Type B pancreatic cell (in vitro differentiated cells): Measurements from ENCODE around the gene POLR1A. TPM values are rescaled to one million over a fixed set of nuclear protein-coding genes. Genes with fewer than 3 reads are reported as not detected.

Experiments used
- DNase-seq: peaks from one replicate; pipeline ENCODE4 v3.0.0; 2021; ENCODE audit warnings: mixed read lengths; ENCODE audit not compliant: unreplicated experiment; ENCODE audit errors: extremely low spot score
- H3K27ac Mint-ChIP-seq: 2 replicates; pipeline ENCODE4 v1.8.0; 2021; ENCODE audit warnings: mild to moderate bottlenecking, mixed read lengths
- H3K27me3 Mint-ChIP-seq: 2 replicates; pipeline ENCODE4 v1.8.0; 2021; ENCODE audit warnings: mixed read lengths
- H3K36me3 Mint-ChIP-seq: 2 replicates; pipeline ENCODE4 v1.8.0; 2021; ENCODE audit warnings: mixed read lengths
- H3K4me1 Mint-ChIP-seq: one replicate; pipeline ENCODE4 v1.8.0; 2021; ENCODE audit warnings: mixed read lengths; ENCODE audit not compliant: unreplicated experiment
- H3K4me3 Mint-ChIP-seq: 2 replicates; pipeline ENCODE4 v1.8.0; 2021; ENCODE audit warnings: mild to moderate bottlenecking, mixed read lengths
- H3K9me3 Mint-ChIP-seq: 2 replicates; pipeline ENCODE4 v1.8.0; 2021; ENCODE audit warnings: mixed read lengths
- CTCF ChIP-seq: fragments of 200-600 bp; sonication (generic); conservative IDR thresholded peaks from 2 replicates; pipeline ENCODE4 v1.5.0; 2021; ENCODE audit warnings: antibody characterized with exemption, mild to moderate bottlenecking
- total RNA-seq: library from RNA; stranded (reverse); gene quantifications from 2 replicates; pipeline ENCODE4 v1.2.1, GENCODE V29; 2021; ENCODE audit warnings: low replicate concordance

POLR1A gene
- total RNA-seq, 1 donor from 2014 or later = 57.6 TPM

- no peak for DNase-seq
- TF ChIP-seq CTCF = no peak
- Mint-ChIP-seq H3K27ac (no peak overlapping the region), H3K36me3 (peaks cover 60% of the 10 kb centered on the region), H3K27me3 (no peaks in the 10 kb centered on the region), H3K4me1 (no peaks in the 10 kb centered on the region), H3K9me3 (peaks cover 6% of the 10 kb centered on the region), H3K4me3 (no peak overlapping the region)
Observed at GRCh38 chr2:86066007-86066578, 39.6 kb downstream of the POLR1A start.

GRCh38 chr2:86065512-86065911 is 40.2 kb downstream of the POLR1A start:
- H3K36me3 Mint-ChIP-seq = peaks cover 60% of the 10 kb centered on the region
- peaks cover 6% of the 10 kb centered on the region for H3K9me3 Mint-ChIP-seq
- H3K4me1 Mint-ChIP-seq = no peaks in the 10 kb centered on the region
- peak overlapping the region; percentile 5 for H3K27ac Mint-ChIP-seq
- H3K27me3 Mint-ChIP-seq = no peaks in the 10 kb centered on the region
- no peak for DNase-seq
- no peak for TF ChIP-seq CTCF
- H3K4me3 Mint-ChIP-seq = no peak overlapping the region

GRCh38 chr2:86064006-86064405 is 41.7 kb downstream of the POLR1A start:
- H3K27ac Mint-ChIP-seq = no peak overlapping the region
- H3K4me3 Mint-ChIP-seq = no peak overlapping the region
- TF ChIP-seq CTCF = no peak
- no peaks in the 10 kb centered on the region for H3K4me1 Mint-ChIP-seq
- no peaks in the 10 kb centered on the region for H3K27me3 Mint-ChIP-seq
- no peak for DNase-seq
- H3K9me3 Mint-ChIP-seq = peaks cover 6% of the 10 kb centered on the region
- peaks cover 58% of the 10 kb centered on the region for H3K36me3 Mint-ChIP-seq

- Mint-ChIP-seq H3K4me1 (no peaks in the 10 kb centered on the region), H3K27ac (no peak overlapping the region), H3K4me3 (no peak overlapping the region), H3K9me3 (peaks cover 6% of the 10 kb centered on the region), H3K36me3 (peaks cover 62% of the 10 kb centered on the region), H3K27me3 (no peaks in the 10 kb centered on the region)
- no peak for TF ChIP-seq CTCF
- DNase-seq = no peak
Observed at GRCh38 chr2:86062043-86062442, 43.6 kb downstream of the POLR1A start.

GRCh38 chr2:86056590-86057331 is 48.9 kb downstream of the POLR1A start:
- Mint-ChIP-seq H3K4me1 (no peaks in the 10 kb centered on the region), H3K27me3 (no peaks in the 10 kb centered on the region), H3K36me3 (peaks cover 32% of the 10 kb centered on the region), H3K27ac (no peak overlapping the region), H3K4me3 (no peak overlapping the region), H3K9me3 (no peaks in the 10 kb centered on the region)
- no peak for DNase-seq
- no peak for TF ChIP-seq CTCF
